Neural cell (in vitro differentiated cells): ENCODE data around the gene ELK3. TPM values are rescaled to one million over a fixed set of nuclear protein-coding genes. Genes with fewer than 3 reads are reported as not detected.

ENCODE experiments used
- H2AFZ ChIP-seq: fragments of 200-600, 300-800 bp; sonication (generic), shearing (Covaris generic); 2 replicates; pipeline ENCODE4 v1.6.0; 2014; ENCODE audit warnings: low read depth, mild to moderate bottlenecking, antibody characterized with exemption, low read length, moderate library complexity
- H3F3A ChIP-seq: fragments of 200-600 bp; shearing (Covaris generic); 2 replicates; pipeline ENCODE4 v1.6.1; 2016; ENCODE audit warnings: mild to moderate bottlenecking, moderate library complexity, mixed read lengths, antibody characterized with exemption, low read length; ENCODE audit not compliant: insufficient read depth, poor library complexity, severe bottlenecking
- H3K27ac ChIP-seq: fragments of 200-600, 300-800 bp; sonication (generic), shearing (Covaris generic); 2 replicates; pipeline ENCODE4 v1.5.1; 2014; ENCODE audit warnings: mild to moderate bottlenecking, low read length, moderate library complexity
- H3K27me3 ChIP-seq: fragments of 300-800, 200-600 bp; sonication (generic), shearing (Covaris generic); 2 replicates; pipeline ENCODE4 v1.6.0; 2014; ENCODE audit warnings: mild to moderate bottlenecking, low read depth, low read length, moderate library complexity; ENCODE audit not compliant: insufficient read depth
- H3K36me3 ChIP-seq: fragments of 300-800, 200-600 bp; sonication (generic), shearing (Covaris generic); 2 replicates; pipeline ENCODE4 v1.5.1; 2014; ENCODE audit warnings: mild to moderate bottlenecking, antibody characterized with exemption, low read length, moderate library complexity; ENCODE audit not compliant: insufficient read depth
- H3K4me2 ChIP-seq: fragments of 300-800, 200-600 bp; sonication (generic), shearing (Covaris generic); 2 replicates; pipeline ENCODE4 v1.6.0; 2014; ENCODE audit warnings: mild to moderate bottlenecking, low read length
- H3K4me3 ChIP-seq: fragments of 300-800, 200-600 bp; sonication (generic), shearing (Covaris generic); 2 replicates; pipeline ENCODE4 v1.5.1; 2014; ENCODE audit warnings: mild to moderate bottlenecking, low read length, moderate library complexity
- H3K79me2 ChIP-seq: fragments of 200-600 bp; shearing (Covaris generic); replicated peaks from 2 replicates; pipeline ENCODE4 v1.6.0; 2014; ENCODE audit warnings: mild to moderate bottlenecking, low read length, moderate library complexity; ENCODE audit not compliant: insufficient read depth
- H3K9ac ChIP-seq: fragments of 300-800, 200-600 bp; sonication (generic), shearing (Covaris generic); 2 replicates; pipeline ENCODE4 v1.6.1; 2016; ENCODE audit warnings: mild to moderate bottlenecking, low read length, mixed read lengths
- H3K9me2 ChIP-seq: fragments of 200-600 bp; shearing (Covaris generic); 2 replicates; pipeline ENCODE4 v1.6.1; 2016; ENCODE audit warnings: mild to moderate bottlenecking, low read length, mixed read lengths; ENCODE audit not compliant: insufficient read depth
- H3K9me3 ChIP-seq: fragments of 200-600, 300-800 bp; sonication (generic), shearing (Covaris generic); 2 replicates; pipeline ENCODE4 v1.6.1; 2016; ENCODE audit warnings: mild to moderate bottlenecking, mixed run types, low read length, moderate library complexity, mixed read lengths
- H4K20me1 ChIP-seq: fragments of 200-600 bp; shearing (Covaris generic); 2 replicates; pipeline ENCODE4 v1.6.1; 2016; ENCODE audit warnings: mild to moderate bottlenecking, mixed run types; ENCODE audit not compliant: insufficient read depth
- CTCF ChIP-seq: fragments of 450-650 bp; IDR thresholded peaks from 2 replicates; pipeline ENCODE4 v1.5.1; 2014; ENCODE audit warnings: antibody characterized with exemption, mild to moderate bottlenecking, moderate library complexity; ENCODE audit not compliant: poor library complexity, severe bottlenecking
- EP300 ChIP-seq: fragments of 450-650 bp; conservative IDR thresholded peaks from 2 replicates; pipeline ENCODE4 v1.6.1; 2014; ENCODE audit warnings: antibody characterized with exemption, mild to moderate bottlenecking, moderate library complexity; ENCODE audit not compliant: poor library complexity, severe bottlenecking
- EZH2 ChIP-seq: fragments of 200-600, 300-800 bp; shearing (Covaris generic), sonication (generic); IDR thresholded peaks from 2 replicates; pipeline ENCODE4 v1.6.1; 2014; ENCODE audit warnings: antibody characterized with exemption, low read length, borderline replicate concordance, mild to moderate bottlenecking; ENCODE audit not compliant: insufficient read depth, poor library complexity, severe bottlenecking
- MXI1 ChIP-seq: fragments of 450-650 bp; conservative IDR thresholded peaks from 2 replicates; pipeline ENCODE4 v1.6.1; 2014; ENCODE audit warnings: antibody characterized with exemption, mild to moderate bottlenecking; ENCODE audit not compliant: poor library complexity, severe bottlenecking
- RAD21 ChIP-seq: fragments of 450-650 bp; conservative IDR thresholded peaks from 2 replicates; pipeline ENCODE4 v1.6.1; 2014; ENCODE audit warnings: antibody characterized with exemption, mild to moderate bottlenecking, moderate library complexity
- REST ChIP-seq: IDR thresholded peaks from 2 replicates; pipeline ENCODE4 v1.6.1; 2012; ENCODE audit warnings: borderline replicate concordance
- SMC3 ChIP-seq: fragments of 450-650 bp; conservative IDR thresholded peaks from 2 replicates; pipeline ENCODE4 v1.6.1; 2014; ENCODE audit warnings: antibody characterized with exemption, mild to moderate bottlenecking, moderate library complexity; ENCODE audit not compliant: poor library complexity
- TAF1 ChIP-seq: IDR thresholded peaks from 2 replicates; pipeline ENCODE4 v1.6.1; 2012; ENCODE audit warnings: low read depth
- polyA plus RNA-seq: library from polyadenylated mRNA; depleted of rRNA; stranded (reverse); fragments of >200 nt; gene quantifications from 2 replicates; pipeline ENCODE4 v1.2.3, GENCODE V29; 2014

ELK3 gene
- polyA plus RNA-seq, 1 donor from 2014 or later: 0.10 TPM

GRCh38 chr12:96235484-96235826 lies 41.3 kb downstream of the ELK3 start:
- Histone ChIP-seq H4K20me1 (no peaks in the 10 kb centered on the region), H3K9ac (no peak overlapping the region), H3K4me2 (no peak overlapping the region), H2AFZ (no peak overlapping the region), H3K36me3 (no peaks in the 10 kb centered on the region), H3K27ac (no peak overlapping the region), H3F3A (no peaks in the 10 kb centered on the region), H3K79me2 (no peaks in the 10 kb centered on the region), H3K9me3 (no peaks in the 10 kb centered on the region), H3K9me2 (no peaks in the 10 kb centered on the region), H3K27me3 (no peaks in the 10 kb centered on the region), H3K4me3 (no peak overlapping the region)
- TF ChIP-seq EZH2 (no peak), SMC3 (no peak), REST (no peak)

DNA sequence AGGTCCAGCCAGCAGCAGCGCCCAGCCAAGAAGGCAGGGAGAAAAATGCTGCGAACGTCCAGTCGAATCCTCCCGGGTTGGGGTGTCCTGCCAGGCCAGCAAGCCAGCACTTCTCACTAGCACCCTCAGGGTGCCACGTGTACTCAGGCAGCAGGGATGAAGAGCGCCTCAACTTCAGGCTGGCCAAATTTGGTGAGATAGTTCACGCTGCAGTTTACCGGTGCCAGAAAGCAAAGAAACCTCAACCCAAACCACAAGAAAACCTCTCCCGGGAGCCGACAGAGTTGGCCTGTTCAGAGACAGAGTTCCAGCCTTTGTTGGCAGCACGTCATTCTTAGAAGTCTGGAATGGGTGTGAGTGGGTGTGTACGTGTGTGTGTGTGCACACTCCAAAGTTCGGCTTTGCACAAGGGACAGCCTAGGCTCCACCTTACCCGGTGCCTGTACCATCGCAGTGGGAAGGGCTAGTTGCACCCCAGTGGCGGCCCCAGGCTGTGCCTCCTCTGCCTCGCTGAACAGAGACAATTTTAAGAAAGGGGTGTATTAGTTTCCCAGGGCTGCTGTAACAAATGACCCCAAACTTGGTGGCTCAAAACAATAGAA lies 42.1 kb downstream of the ELK3 start:
- no peak overlapping the region for H3K27ac ChIP-seq
- no peak for TF ChIP-seq EZH2
- no peaks in the 10 kb centered on the region for H3K9me2 ChIP-seq
- H3F3A ChIP-seq: no peaks in the 10 kb centered on the region
- no peaks in the 10 kb centered on the region for H3K27me3 ChIP-seq
- H3K79me2 ChIP-seq: no peaks in the 10 kb centered on the region
- no peaks in the 10 kb centered on the region for H3K9me3 ChIP-seq
- no peaks in the 10 kb centered on the region for H4K20me1 ChIP-seq
- H3K36me3 ChIP-seq: no peaks in the 10 kb centered on the region
- no peak overlapping the region for H3K4me3 ChIP-seq
- no peak overlapping the region for H3K9ac ChIP-seq
- H3K4me2 ChIP-seq: no peak overlapping the region
- H2AFZ ChIP-seq: no peak overlapping the region

DNA sequence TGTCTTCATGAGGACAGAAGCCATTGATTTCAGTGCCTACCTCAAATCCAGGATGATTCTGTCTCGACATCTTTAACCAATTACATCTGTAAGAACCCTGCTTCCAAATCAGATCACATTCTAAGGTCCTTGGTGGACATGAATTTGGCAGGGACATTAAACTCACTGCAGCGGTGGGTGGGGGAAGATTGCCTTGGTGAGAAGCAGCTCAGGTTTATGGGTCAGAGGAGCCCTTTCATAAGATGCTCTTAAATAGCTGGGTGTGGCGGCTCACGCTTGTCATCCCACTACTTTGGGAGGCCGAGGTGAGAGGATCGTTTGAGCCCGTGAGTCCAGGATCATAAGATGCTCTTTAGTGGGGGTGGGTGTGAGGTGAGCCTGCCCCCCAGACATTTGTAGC lies 42.9 kb downstream of the ELK3 start:
- H3K4me3 ChIP-seq: no peak overlapping the region
- no peak for TF ChIP-seq EP300
- TF ChIP-seq CTCF: no peak
- no peak for TF ChIP-seq MXI1
- TF ChIP-seq RAD21: no peak
- TF ChIP-seq EZH2: no peak
- TF ChIP-seq TAF1: no peak
- TF ChIP-seq REST: no peak
- no peak for TF ChIP-seq SMC3
- H3K9me3 ChIP-seq: no peaks in the 10 kb centered on the region
- no peak overlapping the region for H2AFZ ChIP-seq
- H3F3A ChIP-seq: no peaks in the 10 kb centered on the region
- no peaks in the 10 kb centered on the region for H3K36me3 ChIP-seq
- H4K20me1 ChIP-seq: no peaks in the 10 kb centered on the region
- H3K4me2 ChIP-seq: no peak overlapping the region
- H3K79me2 ChIP-seq: no peaks in the 10 kb centered on the region
- H3K27ac ChIP-seq: no peak overlapping the region
- no peaks in the 10 kb centered on the region for H3K27me3 ChIP-seq
- no peak overlapping the region for H3K9ac ChIP-seq
- H3K9me2 ChIP-seq: no peaks in the 10 kb centered on the region
